ENCODE measurements around the gene PKP3. TPM values are rescaled to one million over a fixed set of nuclear protein-coding genes. Genes with fewer than 3 reads are reported as not detected.
"Not testable (repeated sequence)": the region's sequence is repeated elsewhere in the genome, so short reads cannot be mapped to it uniquely, and the experiment has no call there.

Gene PKP3
- polyA plus RNA-seq, 3 donors: 1.0 to 15.4 (median 3.4) TPM

GRCh38 chr11:432501-433100, 38.6 kb downstream of the PKP3 start:
- no peak overlapping the region for H3K27ac ChIP-seq (ENCODE audit: low read depth, low read length)
- 92 to 95% (median 94%) methylated on average over 19 to 20 of the region's 20 CpGs for WGBS, 3 donors

GRCh38 chr11:433111-433510, 39.1 kb downstream of the PKP3 start:
- H3K27ac ChIP-seq (ENCODE audit: low read depth, low read length): no peak overlapping the region
- WGBS, 3 donors: 91 to 95% (median 95%) methylated on average over 17 of the region's 17 CpGs

GRCh38 chr11:433641-434040, 39.6 kb downstream of the PKP3 start:
- 86 to 89% (median 88%) methylated on average over 20 of the region's 20 CpGs for WGBS, 3 donors
- H3K27ac ChIP-seq (ENCODE audit: low read depth, low read length): no peak overlapping the region

GRCh38 chr11:434496-434895, 40.5 kb downstream of the PKP3 start:
- no peak overlapping the region for H3K27ac ChIP-seq (ENCODE audit: low read depth, low read length)
- WGBS, 3 donors: 86 to 88% (median 87%) methylated on average over 16 of the region's 16 CpGs

GRCh38 chr11:434999-435740, 41.2 kb downstream of the PKP3 start:
- WGBS, 3 donors: 94 to 100% (median 96%) methylated on average over 1 of the region's 1 CpG

GRCh38 chr11:437228-437870, 43.3 kb downstream of the PKP3 start:
- H3K27ac ChIP-seq (ENCODE audit: low read depth, low read length): no peak overlapping the region
- 77 to 89% (median 83%) methylated on average over 17 of the region's 17 CpGs for WGBS, 3 donors

More at GRCh38 chr11:434999-435740, 41.2 kb downstream of the PKP3 start:
- H3K27ac ChIP-seq (ENCODE audit: low read depth, low read length): not testable (repeated sequence)

- H3K27ac ChIP-seq (ENCODE audit: low read depth, low read length): no peak overlapping the region
- WGBS, 3 donors: 80 to 91% (median 85%) methylated on average over 21 of the region's 21 CpGs
Measured at GRCh38 chr11:438101-438844, 44.3 kb downstream of the PKP3 start.

- H3K27ac ChIP-seq (ENCODE audit: low read depth, low read length): no peak overlapping the region
- 79 to 87% (median 86%) methylated on average over 23 of the region's 23 CpGs for WGBS, 3 donors
Measured at GRCh38 chr11:439315-440064, 45.5 kb downstream of the PKP3 start.

GRCh38 chr11:440065-441042, 46.3 kb downstream of the PKP3 start:
- 89 to 92% (median 90%) methylated on average over 27 of the region's 27 CpGs for WGBS, 3 donors
- no peak overlapping the region for H3K27ac ChIP-seq (ENCODE audit: low read depth, low read length)

GRCh38 chr11:441043-441417, 47.0 kb downstream of the PKP3 start:
- no peak overlapping the region for H3K27ac ChIP-seq (ENCODE audit: low read depth, low read length)
- 42 to 65% (median 59%) methylated on average over 12 to 13 of the region's 13 CpGs for WGBS, 3 donors

- H3K27ac ChIP-seq (ENCODE audit: low read depth, low read length): no peak within 1 kb of the TSS
- WGBS, 3 donors: 9 to 21% (median 16%) methylated on average over 29 to 35 of the region's 35 CpGs
Measured at GRCh38 chr11:441418-442274, 47.6 kb downstream of the PKP3 start, which contains the start of gene ANO9. ANO9 (minus strand) TSS chr11:442011; CDS start chr11:441926, 85 bp downstream.

GRCh38 chr11:442611-443081, 48.6 kb downstream of the PKP3 start:
- 62 to 70% (median 66%) methylated on average over 16 of the region's 16 CpGs for WGBS, 3 donors
- no peak overlapping the region for H3K27ac ChIP-seq (ENCODE audit: low read depth, low read length)

- no peak overlapping the region for H3K27ac ChIP-seq (ENCODE audit: low read depth, low read length)
- WGBS, 3 donors: 69 to 85% (median 78%) methylated on average over 16 of the region's 16 CpGs
Measured at GRCh38 chr11:443542-444199, 49.7 kb downstream of the PKP3 start.

GRCh38 chr11:444396-445144, 50.6 kb downstream of the PKP3 start:
- 34 to 39% (median 35%) methylated on average over 12 of the region's 12 CpGs for WGBS, 3 donors
- no peak overlapping the region for H3K27ac ChIP-seq (ENCODE audit: low read depth, low read length)
